H1 (cell line): ENCODE results near the gene PKN1. TPM values are rescaled to one million over a fixed set of nuclear protein-coding genes. Genes with fewer than 3 reads are reported as not detected.

Experiments
- CTCF ChIA-PET: fragments of 300-600 bp; sonication (Branson Sonifier 250); formaldehyde crosslinking; loops from one replicate; lab custom pipeline; 2021; ENCODE audit not compliant: partially characterized antibody; lab: Charles Lee
- POLR2A ChIA-PET: fragments of 300-600 bp; sonication (Branson Sonifier 250); formaldehyde crosslinking; loops from one replicate; lab custom pipeline; 2021; ENCODE audit warnings: inconsistent platforms; ENCODE audit not compliant: partially characterized antibody; lab: Charles Lee
- DNase-seq, 2 experiments: peaks; one replicate each; pipeline versions ENCODE4 v3.0.0 to v3.0.0-alpha.2; 2010 to 2022; ENCODE audit warnings: low spot score in 2 of 2, low read depth in 1 of 2, mixed read lengths in 1 of 2
- FAIRE-seq: peaks from 2 replicates; lab custom pipeline; 2011; peaks lifted over from hg19 to GRCh38; lab: Jason Lieb, UNC
- H2AFZ ChIP-seq: 2 replicates; pipeline ENCODE4 v1.8.1; 2012; ENCODE audit warnings: low read length, inconsistent platforms
- H2AK5ac ChIP-seq: 2 replicates; pipeline ENCODE4 v1.6.1; 2013; ENCODE audit warnings: low read depth, low read length
- H2BK120ac ChIP-seq: replicated peaks from 2 replicates; pipeline ENCODE3; 2013; ENCODE audit warnings: low read depth, low read length, inconsistent platforms
- H2BK12ac ChIP-seq: 2 replicates; pipeline ENCODE4 v1.6.1; 2013; ENCODE audit warnings: low read depth, low read length
- H2BK15ac ChIP-seq: 2 replicates; pipeline ENCODE4 v1.6.1; 2013; ENCODE audit warnings: low read length
- H2BK20ac ChIP-seq: 2 replicates; pipeline ENCODE4 v1.6.1; 2013; ENCODE audit warnings: low read length
- H2BK5ac ChIP-seq: 2 replicates; pipeline ENCODE4 v1.6.1; 2013; ENCODE audit warnings: low read depth, low read length
- H3K14ac ChIP-seq: 2 replicates; pipeline ENCODE4 v1.6.1; 2013; ENCODE audit warnings: inconsistent platforms; ENCODE audit not compliant: insufficient read length
- H3K18ac ChIP-seq: 2 replicates; pipeline ENCODE4 v1.6.1; 2013; ENCODE audit warnings: low read length; ENCODE audit errors: extremely low read depth
- H3K23ac ChIP-seq: 2 replicates; pipeline ENCODE4 v1.6.1; 2013; ENCODE audit warnings: inconsistent platforms; ENCODE audit not compliant: insufficient read length
- H3K23me2 ChIP-seq: 2 replicates; pipeline ENCODE4 v1.6.1; 2013; ENCODE audit warnings: low read depth, low read length
- H3K27ac ChIP-seq: 2 replicates; pipeline ENCODE4 v1.6.1; 2011; ENCODE audit warnings: low read depth, low read length, inconsistent platforms
- H3K27me3 ChIP-seq, 4 experiments: replicated peaks in 1 of 4; 1 replicate in 1 of 4; 2 replicates in 3 of 4; pipeline versions ENCODE4 v1.6.1 to v1.8.1; 2011 to 2013; ENCODE audit warnings: low read length in 3 of 4, mild to moderate bottlenecking in 3 of 4, inconsistent platforms in 2 of 4, mixed read lengths in 2 of 4, moderate library complexity in 1 of 4; ENCODE audit not compliant: control insufficient read depth in 3 of 4, insufficient read depth in 3 of 4; ENCODE audit errors: extremely low read depth in 1 of 4
- H3K36me3 ChIP-seq, 4 experiments: 2 replicates each; pipeline versions ENCODE4 v1.6.1 to v1.8.1; 2011 to 2013; ENCODE audit warnings: mild to moderate bottlenecking in 4 of 4, low read length in 3 of 4, moderate library complexity in 2 of 4, control low read depth in 1 of 4, inconsistent platforms in 1 of 4; ENCODE audit not compliant: insufficient read depth in 4 of 4, control insufficient read depth in 2 of 4
- H3K4ac ChIP-seq: replicated peaks from 2 replicates; pipeline ENCODE3; 2013; ENCODE audit warnings: low read length, low read depth, mixed read lengths, inconsistent platforms; ENCODE audit not compliant: insufficient read length
- H3K4me1 ChIP-seq, 4 experiments: replicated peaks in 1 of 4; 1 replicate in 1 of 4; 2 replicates in 3 of 4; pipeline versions ENCODE4 v1.6.1 to v1.8.1; 2011 to 2013; ENCODE audit warnings: low read length in 3 of 4, inconsistent platforms in 2 of 4, mixed read lengths in 1 of 4; ENCODE audit not compliant: insufficient read depth in 4 of 4, control insufficient read depth in 3 of 4
- H3K4me2 ChIP-seq, 2 experiments: 2 replicates each; pipeline versions ENCODE4 v1.6.1 to v1.8.1; 2011 to 2013; ENCODE audit warnings: low read depth in 2 of 2, low read length in 2 of 2, control low read depth in 1 of 2, inconsistent platforms in 1 of 2, mild to moderate bottlenecking in 1 of 2; ENCODE audit not compliant: insufficient read depth in 1 of 2
- H3K4me3 ChIP-seq, 4 experiments: fragments of 200-600, 300-600 bp in 1 of 4; sonication (generic), shearing (Covaris generic), sonication (Bioruptor Twin) in 1 of 4; 2 replicates each; pipeline versions ENCODE4 v1.5.1 to v1.8.1; 2011 to 2016; ENCODE audit warnings: low read length in 4 of 4, low read depth in 3 of 4, control low read depth in 2 of 4, inconsistent platforms in 2 of 4, mild to moderate bottlenecking in 2 of 4, mixed read lengths in 1 of 4, moderate library complexity in 1 of 4; ENCODE audit not compliant: insufficient read depth in 2 of 4; ENCODE audit errors: extremely low read depth in 1 of 4
- H3K56ac ChIP-seq: replicated peaks from 2 replicates; pipeline ENCODE3; 2013; ENCODE audit warnings: low read depth, mild to moderate bottlenecking, mixed read lengths, low read length, inconsistent platforms; ENCODE audit not compliant: insufficient read length
- H3K79me1 ChIP-seq: 2 replicates; pipeline ENCODE4 v1.6.1; 2013; ENCODE audit warnings: low read depth, low read length, control low read depth
- H3K79me2 ChIP-seq, 2 experiments: 2 replicates each; pipeline versions ENCODE4 v1.6.1 to v1.8.1; 2012 to 2013; ENCODE audit warnings: low read length in 2 of 2, mild to moderate bottlenecking in 2 of 2, inconsistent platforms in 1 of 2; ENCODE audit not compliant: insufficient read depth in 2 of 2, control insufficient read depth in 1 of 2
- H3K9ac ChIP-seq, 4 experiments: replicated peaks in 1 of 4; 1 replicate in 1 of 4; 2 replicates in 3 of 4; pipeline versions ENCODE4 v1.6.1 to v1.8.1; 2011 to 2013; ENCODE audit warnings: low read depth in 3 of 4, low read length in 3 of 4, control low read depth in 2 of 4, mild to moderate bottlenecking in 2 of 4, moderate library complexity in 2 of 4, inconsistent platforms in 1 of 4; ENCODE audit errors: extremely low read depth in 1 of 4
- H3K9me3 ChIP-seq, 2 experiments: 2 replicates each; pipeline versions ENCODE4 v1.6.1 to v1.8.1; 2012 to 2013; ENCODE audit warnings: mild to moderate bottlenecking in 2 of 2, moderate library complexity in 2 of 2, control low read depth in 1 of 2, inconsistent platforms in 1 of 2, low read depth in 1 of 2, low read length in 1 of 2, mixed read lengths in 1 of 2; ENCODE audit not compliant: insufficient read depth in 2 of 2
- H4K20me1 ChIP-seq, 2 experiments: replicated peaks in 1 of 2; 2 replicates each; pipeline versions ENCODE3 to v1.8.1; 2011 to 2013; ENCODE audit warnings: inconsistent platforms in 2 of 2, low read length in 2 of 2, mild to moderate bottlenecking in 1 of 2; ENCODE audit not compliant: insufficient read depth in 2 of 2, control insufficient read depth in 1 of 2
- H4K5ac ChIP-seq: 2 replicates; pipeline ENCODE4 v1.6.1; 2013; ENCODE audit warnings: low read length, low read depth, mixed read lengths, inconsistent platforms; ENCODE audit not compliant: insufficient read length
- H4K8ac ChIP-seq: 2 replicates; pipeline ENCODE4 v1.8.0; 2013; ENCODE audit warnings: mild to moderate bottlenecking, moderate library complexity, low read length, inconsistent platforms; ENCODE audit not compliant: insufficient read depth; ENCODE audit errors: extremely low read depth
- H4K91ac ChIP-seq: replicated peaks from 2 replicates; pipeline ENCODE3; 2013; ENCODE audit warnings: low read length, mixed read lengths, inconsistent platforms; ENCODE audit not compliant: insufficient read length
- JUND ChIP-seq: IDR thresholded peaks from 2 replicates; pipeline ENCODE4 v1.6.1; 2011; ENCODE audit warnings: mild to moderate bottlenecking, improper control_type of control experiment, low read length
- NRF1 ChIP-seq: IDR thresholded peaks from 2 replicates; pipeline ENCODE4 v1.6.1; 2011; ENCODE audit warnings: mild to moderate bottlenecking, low read depth, low read length, improper control_type of control experiment
- WGBS, 2 experiments: shearing (Covaris generic) in 1 of 2; methylation state at CpG; one replicate each; pipeline versions ENCODE4 v1.1.6 to v1.1.7; 2013 to 2015; ENCODE audit warnings: low lambda C conversion rate in 2 of 2, mixed read lengths in 2 of 2, inconsistent platforms in 1 of 2, low coverage in 1 of 2, missing lambda C conversion rate in 1 of 2; ENCODE audit not compliant: insufficient replicate concordance in 2 of 2, insufficient coverage in 1 of 2, insufficient read length in 1 of 2; ENCODE audit errors: extremely low coverage in 1 of 2, missing lambda C conversion rate in 1 of 2; 5-methylcytosine and 5-hydroxymethylcytosine counted together
- polyA plus RNA-seq, 7 experiments: library from polyadenylated mRNA; depleted of rRNA in 3 of 7; stranded (reverse) in 5 of 7; unstranded in 2 of 7; fragments of >200 nt in 5 of 7; fragments of 200-250 nt in 2 of 7; gene quantifications; 1 replicate in 5 of 7; 2 replicates in 1 of 7; 4 replicates in 1 of 7; pipeline versions ENCODE4 v1.2.1 to v1.2.3, GENCODE V29; 2011 to 2013; ENCODE audit warnings: missing spikeins in 2 of 7, mixed read lengths in 2 of 7
- total RNA-seq: library from RNA; stranded (reverse); fragmentation: NEBNext Ultra II Directional; extraction: Animal tissue kit (Norgen Biotek cat#: 25700); gene quantifications from 2 replicates; pipeline ENCODE4 v1.2.1, GENCODE V29; 2021

The PKN1 gene
- total and polyA plus RNA-seq, 2 of the 8 experiments (the other 6 are each of a cell fraction or from before 2014, with no cell fraction given): 65.2 to 162 TPM

DNA sequence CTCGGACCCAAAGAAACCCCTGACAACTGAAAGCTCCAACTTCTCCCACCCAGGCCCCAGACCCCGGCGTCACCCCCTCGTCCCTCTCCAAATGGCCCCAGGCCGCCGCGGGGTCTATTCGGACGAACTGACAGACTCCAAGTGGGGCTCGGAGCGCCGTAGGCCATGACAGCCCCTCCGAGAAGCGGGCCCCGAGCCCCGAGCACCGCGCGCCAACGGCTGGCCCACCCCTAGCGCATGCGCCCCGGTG, 14.3 kb upstream of the PKN1 start:
- POLR2A ChIA-PET: interaction anchor here (4.3 kb wide), 1 partner anchor 13 kb away, joined by 22 read pairs; the partner anchor contains the start of gene PKN1
- Histone ChIP-seq H4K91ac (no peak overlapping the region), H4K8ac (no peak overlapping the region), H3K79me1 (peaks cover 13% of the 10 kb centered on the region), H3K27ac (no peak overlapping the region; the same call in 1 of the 2 replicates), H2BK120ac (no peak overlapping the region), H4K20me1 (peaks cover 16 to 20% of the 10 kb centered on the region in 2 experiments), H3K4me2 (peak overlapping the region; percentile 58 to 71), H3K4me1 (peaks cover 0 to 6% (median 2%) of the 10 kb centered on the region in 4 experiments; a peak in 4 of 7 replicates), H2BK15ac (no peak overlapping the region), H3K27me3 (no peaks in the 10 kb centered on the region), H3K36me3 (no peaks in the 10 kb centered on the region), H2BK12ac (no peak overlapping the region), H3K9ac (peak overlapping the region in 3 of 4 experiments; percentile 43 to 76 (median 74); a peak in 6 of 7 replicates), H2BK20ac (no peak overlapping the region), H3K14ac (no peak overlapping the region), H2AK5ac (no peak overlapping the region), H3K4ac (no peak overlapping the region), H3K56ac (peak overlapping the region; percentile 17), H3K18ac (no peak overlapping the region; the same call in 1 of the 2 replicates), H3K23me2 (0 out of 2 replicates have a peak, but pooled peaks cover 2% of the 10 kb centered on the region), H3K23ac (no peak overlapping the region), H3K4me3 (peak overlapping the region; percentile 65 to 83 (median 77)), H3K9me3 (no peaks in the 10 kb centered on the region), H2BK5ac (peak overlapping the region; percentile 91), H2AFZ (no peak overlapping the region), H4K5ac (no peak overlapping the region), H3K79me2 (peaks cover 41 to 51% of the 10 kb centered on the region in 2 experiments)
- CTCF ChIA-PET: interaction anchor here (0.6 to 2.4 kb wide), 3 partner anchors 13 to 202 kb away, joined by 3 to 10 read pairs (median 3); no protein-coding TSS in a partner anchor
- DNase-seq: no peak
- no peak for FAIRE-seq
- WGBS, 2 experiments: no CpG with 5 or more reads among the region's 23 CpGs
- TF ChIP-seq NRF1: peak; percentile 72
- no peak for TF ChIP-seq JUND
